OCI-LY7 (cell line): ENCODE measurements around the gene ACVR1. TPM values are rescaled to one million over a fixed set of nuclear protein-coding genes. Genes with fewer than 3 reads are reported as not detected.

Experiments used
- BruUV-seq: library from RNA; stranded (reverse); fragments of 400-500 nt; replicated peaks from 2 replicates; lab custom pipeline; 2021; lab: Mats Ljungman, UMichigan
- CTCF ChIA-PET: fragments of 300-600 bp; sonication (Branson Sonifier 250); formaldehyde crosslinking; loops from one replicate; lab custom pipeline; 2022; ENCODE audit warnings: antibody characterized with exemption; ENCODE audit not compliant: unreplicated experiment; lab: Charles Lee
- POLR2A ChIA-PET: fragments of 300-600 bp; sonication (Branson Sonifier 250); formaldehyde crosslinking; loops from one replicate; lab custom pipeline; 2022; ENCODE audit warnings: antibody characterized with exemption; lab: Charles Lee
- DNase-seq: peaks from one replicate; pipeline ENCODE4 v3.0.0-alpha.2; 2015; ENCODE audit warnings: low spot score
- H2AFZ ChIP-seq: fragments of 200-600 bp; sonication (generic), shearing (Covaris generic); 2 replicates; pipeline ENCODE4 v1.6.1; 2014; ENCODE audit warnings: mild to moderate bottlenecking, antibody characterized with exemption, low read length, moderate library complexity
- H3K27ac ChIP-seq: fragments of 200-600 bp; sonication (generic); 2 replicates; pipeline ENCODE4 v1.5.1; 2014; ENCODE audit warnings: mixed run types, low read depth, mild to moderate bottlenecking, moderate library complexity, low read length, inconsistent platforms; ENCODE audit not compliant: poor library complexity, severe bottlenecking
- H3K36me3 ChIP-seq: fragments of 200-600 bp; sonication (generic); 2 replicates; pipeline ENCODE4 v1.6.1; 2014; ENCODE audit warnings: mild to moderate bottlenecking, antibody characterized with exemption, low read length, moderate library complexity, mixed read lengths; ENCODE audit not compliant: insufficient read depth
- H3K4me1 ChIP-seq: fragments of 200-600 bp; sonication (generic); 2 replicates; pipeline ENCODE4 v1.5.1; 2014; ENCODE audit warnings: mild to moderate bottlenecking, low read length; ENCODE audit not compliant: insufficient read depth, poor library complexity, severe bottlenecking
- H3K4me2 ChIP-seq: fragments of 200-600 bp; sonication (generic); 2 replicates; pipeline ENCODE4 v1.6.1; 2014; ENCODE audit warnings: mild to moderate bottlenecking, low read length
- H3K4me3 ChIP-seq: fragments of 200-600 bp; sonication (generic); 2 replicates; pipeline ENCODE4 v1.5.1; 2014; ENCODE audit warnings: mild to moderate bottlenecking, low read depth, low read length; ENCODE audit not compliant: poor library complexity, severe bottlenecking
- H3K79me2 ChIP-seq: fragments of 200-600 bp; sonication (generic); 2 replicates; pipeline ENCODE4 v1.6.1; 2016; ENCODE audit warnings: low read depth, mild to moderate bottlenecking, low read length, moderate library complexity, mixed read lengths; ENCODE audit not compliant: insufficient read depth
- H3K9me2 ChIP-seq: fragments of 200-600 bp; sonication (generic); 2 replicates; pipeline ENCODE4 v1.6.1; 2016; ENCODE audit warnings: mild to moderate bottlenecking, low read length, mixed read lengths; ENCODE audit not compliant: insufficient read depth
- H3K9me3 ChIP-seq: fragments of 200-600 bp; sonication (generic); 2 replicates; pipeline ENCODE4 v1.6.1; 2014; ENCODE audit warnings: mild to moderate bottlenecking, mixed run types, low read length, mixed read lengths
- H4K20me1 ChIP-seq: fragments of 200-600 bp; sonication (generic); 2 replicates; pipeline ENCODE4 v1.6.1; 2014; ENCODE audit warnings: mild to moderate bottlenecking, antibody characterized with exemption, low read length, moderate library complexity, mixed read lengths; ENCODE audit not compliant: insufficient read depth
- EZH2phosphoT487 ChIP-seq: fragments of 200-600 bp; sonication (generic); IDR thresholded peaks from 2 replicates; pipeline ENCODE4 v1.6.1; 2018; ENCODE audit warnings: low read depth, borderline replicate concordance, mild to moderate bottlenecking, mixed run types, antibody characterized with exemption, low read length, moderate library complexity, mixed read lengths
- intact Hi-C: fragments of 100-400 bp; cut with micrococcal nuclease; formaldehyde crosslinking; loops from one replicate; pipeline ENCODE4 v1.10.0; 2022; ENCODE audit not compliant: unreplicated experiment
- total RNA-seq, 2 experiments: library from RNA; depleted of rRNA in 1 of 2; stranded (reverse); fragments of >200 nt in 1 of 2; shearing (Covaris generic) in 1 of 2; gene quantifications; 2 replicates each; pipeline ENCODE4 v1.2.3, GENCODE V29; 2014 to 2022
- TF ChIP-seq, protein P1 (sequence below): fragments of 200-600 bp; sonication (generic); conservative IDR thresholded peaks from 2 replicates; pipeline ENCODE4 v1.5.1; 2014; ENCODE audit warnings: mild to moderate bottlenecking, antibody characterized with exemption, low read length, moderate library complexity, mixed read lengths

ACVR1 gene
- total RNA-seq, 2 experiments from 2014 or later: 0.13 to 3.9 TPM

DNA sequence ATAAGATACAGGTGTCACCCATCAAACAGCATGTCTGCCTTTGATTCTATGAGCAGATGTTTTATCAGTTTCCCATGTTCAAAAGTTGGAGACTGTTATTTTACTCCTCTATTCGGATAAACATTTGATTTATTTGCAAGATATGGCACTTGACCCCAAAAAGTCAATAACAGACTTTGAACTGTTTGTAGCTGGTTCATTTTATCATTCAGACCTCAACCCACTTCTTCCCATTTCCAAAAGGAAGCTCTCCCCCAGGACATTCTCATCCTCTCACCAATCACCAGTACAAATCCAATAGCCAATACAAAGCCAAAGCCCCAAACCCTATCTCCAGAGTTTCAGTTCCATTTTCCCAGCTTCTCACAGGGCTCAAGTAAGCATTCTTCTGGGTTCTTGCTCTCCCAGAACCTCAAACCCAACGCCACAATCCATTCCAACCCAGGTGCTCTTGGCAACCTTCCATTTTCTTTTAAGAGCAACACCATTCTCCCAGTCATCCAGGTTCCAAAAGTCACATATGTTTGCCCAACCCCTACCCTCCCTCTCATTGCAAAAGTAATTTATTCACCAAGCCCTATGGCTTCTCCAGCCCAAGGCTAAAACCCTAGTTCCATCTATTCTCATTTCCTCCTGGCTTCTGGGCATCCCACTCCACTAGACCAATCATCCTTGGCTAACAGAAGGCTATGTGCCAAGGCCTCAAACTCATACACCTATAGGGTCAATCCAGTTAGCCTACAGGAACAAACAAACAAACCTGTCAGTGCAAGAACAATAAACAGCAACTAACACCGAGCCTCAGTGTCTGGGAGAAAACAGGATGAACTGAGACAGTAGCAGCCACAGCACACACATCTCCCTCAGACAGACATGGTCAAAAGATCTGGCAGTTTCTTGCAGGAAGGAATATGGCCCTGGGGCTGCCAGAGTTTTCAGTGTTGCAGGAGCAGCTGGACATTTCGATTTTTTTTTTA, 9.2 kb downstream of the ACVR1 start:
- Histone ChIP-seq H3K79me2 (no peaks in the 10 kb centered on the region), H3K4me3 (no peak overlapping the region), H2AFZ (no peak overlapping the region), H4K20me1 (no peaks in the 10 kb centered on the region), H3K4me2 (no peak overlapping the region), H3K36me3 (no peaks in the 10 kb centered on the region), H3K27ac (no peak overlapping the region), H3K9me2 (no peaks in the 10 kb centered on the region), H3K4me1 (no peaks in the 10 kb centered on the region), H3K9me3 (no peaks in the 10 kb centered on the region)
- CTCF ChIA-PET: no interaction called here
- POLR2A ChIA-PET: interaction anchor here (0.6 to 1.0 kb wide), 4 partner anchors 10 to 435 kb away, joined by 3 to 6 read pairs (median 4); partner anchors contain the start of gene ACVR1
- intact Hi-C loops: no loop called here
- BruUV-seq: no TSS peak
- TF ChIP-seq, protein P1, sequence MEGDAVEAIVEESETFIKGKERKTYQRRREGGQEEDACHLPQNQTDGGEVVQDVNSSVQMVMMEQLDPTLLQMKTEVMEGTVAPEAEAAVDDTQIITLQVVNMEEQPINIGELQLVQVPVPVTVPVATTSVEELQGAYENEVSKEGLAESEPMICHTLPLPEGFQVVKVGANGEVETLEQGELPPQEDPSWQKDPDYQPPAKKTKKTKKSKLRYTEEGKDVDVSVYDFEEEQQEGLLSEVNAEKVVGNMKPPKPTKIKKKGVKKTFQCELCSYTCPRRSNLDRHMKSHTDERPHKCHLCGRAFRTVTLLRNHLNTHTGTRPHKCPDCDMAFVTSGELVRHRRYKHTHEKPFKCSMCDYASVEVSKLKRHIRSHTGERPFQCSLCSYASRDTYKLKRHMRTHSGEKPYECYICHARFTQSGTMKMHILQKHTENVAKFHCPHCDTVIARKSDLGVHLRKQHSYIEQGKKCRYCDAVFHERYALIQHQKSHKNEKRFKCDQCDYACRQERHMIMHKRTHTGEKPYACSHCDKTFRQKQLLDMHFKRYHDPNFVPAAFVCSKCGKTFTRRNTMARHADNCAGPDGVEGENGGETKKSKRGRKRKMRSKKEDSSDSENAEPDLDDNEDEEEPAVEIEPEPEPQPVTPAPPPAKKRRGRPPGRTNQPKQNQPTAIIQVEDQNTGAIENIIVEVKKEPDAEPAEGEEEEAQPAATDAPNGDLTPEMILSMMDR: no peak
- TF ChIP-seq EZH2phosphoT487: no peak
- no peak for DNase-seq

DNA sequence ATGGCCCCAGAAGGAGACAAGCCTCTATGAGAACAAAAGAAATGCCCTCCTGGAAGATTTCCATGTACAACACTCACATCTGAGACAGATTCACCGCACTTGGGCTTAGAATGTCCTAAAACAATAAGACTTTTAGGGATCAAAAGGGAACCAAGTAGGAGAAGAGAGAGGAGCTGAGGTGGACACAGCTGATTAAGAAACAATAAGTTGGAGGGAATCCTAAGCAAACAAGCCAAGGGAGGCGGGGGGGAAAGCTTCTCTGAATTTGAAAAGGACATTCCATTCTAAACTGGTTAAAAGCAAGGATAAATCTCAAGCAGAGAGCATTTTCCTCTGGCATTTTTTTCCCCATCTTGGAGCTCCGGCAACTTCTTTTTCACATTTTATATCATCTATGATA, 9.9 kb downstream of the ACVR1 start:
- intact Hi-C loops: no loop called here
- Histone ChIP-seq H4K20me1 (no peaks in the 10 kb centered on the region), H2AFZ (no peak overlapping the region), H3K27ac (no peak overlapping the region), H3K4me2 (no peak overlapping the region), H3K36me3 (no peaks in the 10 kb centered on the region), H3K9me2 (no peaks in the 10 kb centered on the region), H3K4me3 (no peak overlapping the region), H3K4me1 (no peaks in the 10 kb centered on the region), H3K9me3 (no peaks in the 10 kb centered on the region), H3K79me2 (no peaks in the 10 kb centered on the region)
- POLR2A ChIA-PET: interaction anchor here (0.8 to 1.0 kb wide), 2 partner anchors 11 to 18 kb away, joined by 4 to 6 read pairs; partner anchors contain the start of gene ACVR1
- DNase-seq: no peak
- CTCF ChIA-PET: no interaction called here
- no peak for TF ChIP-seq EZH2phosphoT487
- TF ChIP-seq, protein P1: no peak
- no TSS peak for BruUV-seq
